H54 (cell line): ENCODE results near the gene CROCC2.

Experiments
- DNase-seq: peaks from one replicate; pipeline ENCODE4 v3.0.0; 2011; ENCODE audit warnings: low spot score, mixed read lengths; ENCODE audit not compliant: insufficient read length
- FAIRE-seq: peaks from 3 replicates; lab custom pipeline; 2011; peaks lifted over from hg19 to GRCh38; lab: Jason Lieb, UNC
- POLR2A ChIP-seq: IDR thresholded peaks from 2 replicates; pipeline ENCODE4 v1.6.1; 2011; ENCODE audit warnings: low read depth, mild to moderate bottlenecking, low read length

Gene CROCC2

DNA sequence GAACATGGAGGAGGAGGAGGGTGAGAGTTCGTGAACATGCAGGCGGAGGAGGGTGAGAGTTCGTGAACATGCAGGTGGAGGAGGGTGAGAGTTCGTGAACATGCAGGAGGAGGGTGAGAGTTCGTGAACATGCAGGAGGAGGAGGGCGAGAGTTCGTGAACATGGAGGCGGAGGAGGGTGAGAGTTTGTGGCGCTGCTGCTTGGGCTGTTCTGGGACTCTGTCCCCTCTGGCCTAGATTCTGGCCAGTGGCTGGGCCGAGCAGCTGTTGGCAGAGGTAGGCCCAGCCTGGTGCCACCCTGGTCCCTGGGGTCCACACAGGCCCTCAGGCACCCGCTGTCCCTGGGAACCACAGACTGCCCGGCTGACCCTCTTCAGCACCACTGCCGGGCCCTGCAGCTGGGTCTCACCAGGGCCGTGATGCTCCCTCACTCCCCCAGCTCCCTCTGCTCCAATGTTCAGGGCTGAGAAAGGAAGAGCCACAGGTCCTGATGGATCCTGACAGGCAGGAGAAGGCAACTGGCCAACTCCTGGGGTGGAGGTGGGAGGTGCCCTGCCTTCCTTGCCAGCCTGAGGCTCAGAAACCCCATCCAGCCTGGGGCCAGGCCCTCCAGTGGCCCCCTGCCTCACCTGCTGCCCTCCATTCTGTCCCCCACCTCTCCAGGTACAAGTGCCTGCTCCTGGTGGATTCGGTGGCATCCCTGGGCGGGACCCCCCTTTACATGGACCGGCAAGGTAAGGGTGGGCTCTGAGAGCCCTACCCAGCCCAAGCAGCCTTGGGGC, 33.6 kb upstream of the CROCC2 start:
- FAIRE-seq (no peak), DNase-seq (no peak)
- no peak for TF ChIP-seq POLR2A

DNA sequence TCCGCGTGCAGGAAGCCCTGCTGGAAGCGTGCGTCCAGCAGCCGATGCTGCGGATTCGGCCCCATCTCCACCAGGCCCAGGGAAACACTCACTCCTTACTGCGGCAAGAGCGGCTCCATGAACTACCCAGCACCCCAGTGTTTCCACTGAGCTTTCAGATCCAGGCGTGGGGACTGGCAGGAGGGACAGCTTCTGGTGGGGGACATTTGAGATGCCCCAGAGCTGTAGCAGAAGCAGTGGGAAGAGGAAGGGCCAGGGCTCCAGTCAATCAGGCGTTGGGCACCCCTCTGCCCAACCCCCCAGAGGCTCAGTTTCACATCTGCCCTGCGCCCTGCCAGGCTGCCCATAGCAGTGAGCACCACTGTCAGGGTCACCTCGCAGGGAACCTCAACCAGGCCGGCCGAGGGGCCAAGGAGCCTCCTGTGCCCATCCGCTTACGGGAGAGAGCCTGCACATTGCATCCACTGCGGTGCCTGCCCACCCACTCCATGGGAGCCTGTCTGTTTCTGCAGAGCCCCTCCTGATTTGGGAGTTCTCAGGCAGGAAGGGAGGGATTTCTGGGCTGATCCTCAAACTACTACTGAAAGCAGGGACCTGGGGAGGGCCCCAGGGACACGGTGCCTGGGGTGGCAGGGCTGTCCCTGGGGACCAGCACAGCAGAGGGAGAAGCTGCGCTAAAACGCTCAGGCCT, 32.9 kb upstream of the CROCC2 start:
- no peak for DNase-seq
- TF ChIP-seq POLR2A: no peak
- no peak for FAIRE-seq

DNA sequence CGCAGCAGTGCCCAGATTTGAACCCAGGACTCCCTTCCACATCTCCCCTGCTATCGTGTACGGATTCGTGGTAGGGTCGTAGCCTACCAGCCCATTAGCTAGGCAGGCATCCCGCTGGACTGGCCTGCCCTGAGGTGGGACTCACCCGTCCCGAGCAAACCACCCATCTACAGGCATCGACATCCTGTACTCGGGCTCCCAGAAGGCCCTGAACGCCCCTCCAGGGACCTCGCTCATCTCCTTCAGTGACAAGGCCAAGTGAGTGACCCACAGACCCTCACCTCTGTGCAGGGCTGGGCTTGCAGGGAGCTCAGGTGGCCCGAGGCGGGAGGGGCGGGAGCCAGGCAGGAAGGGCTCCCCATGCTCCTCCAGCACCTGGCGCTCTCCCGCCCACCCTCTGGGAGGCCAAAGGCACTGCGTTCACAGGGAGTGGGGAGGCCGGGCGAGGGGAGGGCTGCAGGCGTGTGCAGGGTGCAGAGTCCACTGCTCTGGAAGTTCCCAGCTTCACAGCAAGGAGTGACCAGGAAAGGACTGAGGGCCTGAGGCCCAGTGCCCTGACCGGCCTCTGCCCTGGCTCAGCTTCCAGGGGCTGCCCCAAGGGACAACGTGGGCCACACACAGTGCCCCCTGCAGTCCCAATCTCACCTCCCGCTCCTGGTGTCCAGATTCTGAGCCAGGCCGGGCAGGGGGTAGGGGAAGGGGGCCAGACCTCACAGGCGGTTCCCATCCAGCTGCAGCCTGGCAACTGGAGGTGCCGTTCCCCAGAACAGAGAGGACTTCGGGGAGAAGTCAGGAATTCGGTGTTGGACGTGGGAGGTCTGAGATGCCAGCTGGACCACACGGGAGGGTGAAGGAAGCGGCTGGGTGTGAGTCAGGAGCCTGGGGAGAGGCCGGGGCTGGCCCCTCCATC, 32.1 kb upstream of the CROCC2 start:
- FAIRE-seq (no peak), DNase-seq (no peak)
- TF ChIP-seq POLR2A: no peak

DNA sequence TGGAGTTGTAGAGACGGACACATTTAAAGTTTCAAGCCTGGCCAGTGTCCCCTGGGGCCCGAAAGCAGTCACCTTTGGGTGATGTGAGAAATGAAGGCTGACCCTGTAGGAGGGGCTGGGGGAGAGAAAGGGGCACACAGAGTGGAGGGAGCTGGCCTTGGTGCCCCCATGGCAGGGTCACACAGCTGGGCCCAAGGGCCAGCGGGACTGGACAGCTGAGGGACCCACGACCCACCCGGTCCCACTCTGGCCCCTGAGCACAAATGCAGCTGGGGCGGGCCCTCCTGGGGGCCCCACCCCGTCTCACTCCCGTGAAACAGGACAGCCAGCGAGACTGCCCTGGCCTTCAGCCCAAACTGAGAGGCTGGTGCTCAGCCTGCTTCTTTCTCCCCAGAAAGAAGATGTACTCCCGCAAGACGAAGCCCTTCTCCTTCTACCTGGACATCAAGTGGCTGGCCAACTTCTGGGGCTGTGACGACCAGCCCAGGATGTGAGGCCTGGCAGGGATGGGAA, 31.4 kb upstream of the CROCC2 start:
- no peak for TF ChIP-seq POLR2A
- FAIRE-seq (no peak), DNase-seq (no peak)

DNA sequence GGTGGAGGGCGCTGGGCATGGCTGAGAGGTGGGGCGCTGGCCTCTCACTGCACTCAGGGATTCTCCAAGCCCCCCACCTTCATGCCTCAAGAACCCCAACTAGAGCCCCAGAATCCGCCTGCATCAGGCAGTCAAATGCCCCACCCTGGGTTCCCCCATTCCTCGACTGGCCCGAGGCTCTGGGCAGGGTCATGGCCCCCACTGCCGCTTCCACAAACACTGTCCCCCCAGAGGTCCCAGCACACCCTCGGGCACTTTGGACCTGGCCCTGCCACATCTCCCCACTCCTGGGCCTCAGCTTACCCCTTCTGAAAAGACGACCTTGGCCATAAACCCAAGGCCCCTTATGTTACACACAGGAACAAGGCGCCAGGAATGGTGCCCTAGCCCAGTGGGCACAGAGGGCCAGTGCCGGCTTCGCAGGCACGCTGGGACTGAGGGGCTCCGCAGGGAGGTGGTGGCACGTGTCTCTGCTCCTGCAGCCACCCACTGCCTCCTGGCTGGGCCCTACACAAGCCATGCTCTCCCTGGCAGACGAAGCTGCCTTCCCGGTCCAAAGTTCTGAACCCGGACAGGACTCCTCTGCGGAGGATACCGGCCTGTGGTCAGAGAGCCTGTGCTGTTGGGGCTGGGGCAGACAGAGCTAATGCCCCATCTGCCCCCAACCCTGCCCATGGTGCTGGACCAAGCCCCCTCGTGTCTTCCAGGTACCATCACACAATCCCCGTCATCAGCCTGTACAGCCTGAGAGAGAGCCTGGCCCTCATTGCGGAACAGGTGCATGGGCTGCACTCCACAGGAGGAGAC, 30.7 kb upstream of the CROCC2 start:
- no peak for FAIRE-seq
- DNase-seq: no peak
- no peak for TF ChIP-seq POLR2A

DNA sequence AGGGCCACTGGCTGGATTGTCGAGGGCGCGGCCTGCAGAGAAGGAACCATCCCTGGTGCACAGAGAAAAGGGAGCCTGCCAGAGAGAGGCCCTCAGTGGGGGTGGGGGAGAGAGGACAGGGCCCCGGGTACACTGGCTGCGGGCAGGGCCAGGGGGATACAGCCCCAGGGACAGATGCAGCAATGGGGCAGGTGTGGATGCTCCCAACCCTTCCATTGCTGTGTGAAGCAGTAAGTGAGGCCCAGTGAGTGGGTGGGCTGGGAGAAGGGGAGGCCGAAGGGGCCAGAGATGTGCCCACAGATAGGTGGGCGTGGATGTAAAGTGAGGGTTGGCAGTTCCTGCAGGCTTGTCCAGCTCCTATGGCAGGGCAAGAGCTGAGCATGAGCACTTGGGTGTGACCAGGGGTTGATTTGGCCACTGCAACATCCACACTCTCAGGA, 30.1 kb upstream of the CROCC2 start:
- FAIRE-seq (no peak), DNase-seq (no peak)
- TF ChIP-seq POLR2A: no peak

DNA sequence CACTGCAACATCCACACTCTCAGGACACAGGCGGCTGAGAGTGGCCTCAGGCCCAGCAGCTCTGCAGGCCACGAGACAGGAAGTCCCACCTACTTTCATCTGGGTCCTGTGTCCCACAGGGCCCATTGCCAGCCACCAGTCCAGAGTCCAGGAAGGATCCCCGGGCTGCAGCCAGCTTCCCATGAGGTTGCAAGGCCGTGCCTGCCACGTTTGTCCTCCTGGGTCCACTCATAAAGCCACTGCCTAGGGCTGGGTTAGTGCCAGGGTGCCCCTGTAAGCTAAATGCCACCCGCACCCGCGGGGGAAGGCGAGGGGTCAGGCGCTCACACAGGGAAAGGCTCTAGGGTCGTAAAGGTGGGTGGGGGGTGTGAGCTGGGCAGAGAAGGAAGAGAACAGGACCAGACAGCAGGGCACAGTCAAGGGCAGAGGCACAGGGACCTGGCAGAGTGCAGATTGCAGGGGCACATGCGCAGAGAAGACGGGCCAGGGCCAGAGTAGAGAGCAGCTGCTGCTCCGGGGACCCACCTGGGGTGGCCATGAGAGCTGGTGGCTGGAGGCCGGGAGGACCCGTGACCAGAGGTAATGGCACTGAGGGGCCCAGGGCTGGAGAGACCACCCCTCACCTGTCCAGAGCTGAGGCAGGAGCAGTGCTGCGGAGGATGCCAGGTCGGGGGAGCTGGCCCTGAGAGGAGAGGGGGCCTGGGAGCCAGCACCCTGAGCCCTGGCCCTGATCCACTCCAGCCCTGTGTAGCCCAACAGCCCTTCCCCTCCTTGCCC, 29.5 kb upstream of the CROCC2 start:
- DNase-seq (no peak), FAIRE-seq (no peak)
- TF ChIP-seq POLR2A: no peak

DNA sequence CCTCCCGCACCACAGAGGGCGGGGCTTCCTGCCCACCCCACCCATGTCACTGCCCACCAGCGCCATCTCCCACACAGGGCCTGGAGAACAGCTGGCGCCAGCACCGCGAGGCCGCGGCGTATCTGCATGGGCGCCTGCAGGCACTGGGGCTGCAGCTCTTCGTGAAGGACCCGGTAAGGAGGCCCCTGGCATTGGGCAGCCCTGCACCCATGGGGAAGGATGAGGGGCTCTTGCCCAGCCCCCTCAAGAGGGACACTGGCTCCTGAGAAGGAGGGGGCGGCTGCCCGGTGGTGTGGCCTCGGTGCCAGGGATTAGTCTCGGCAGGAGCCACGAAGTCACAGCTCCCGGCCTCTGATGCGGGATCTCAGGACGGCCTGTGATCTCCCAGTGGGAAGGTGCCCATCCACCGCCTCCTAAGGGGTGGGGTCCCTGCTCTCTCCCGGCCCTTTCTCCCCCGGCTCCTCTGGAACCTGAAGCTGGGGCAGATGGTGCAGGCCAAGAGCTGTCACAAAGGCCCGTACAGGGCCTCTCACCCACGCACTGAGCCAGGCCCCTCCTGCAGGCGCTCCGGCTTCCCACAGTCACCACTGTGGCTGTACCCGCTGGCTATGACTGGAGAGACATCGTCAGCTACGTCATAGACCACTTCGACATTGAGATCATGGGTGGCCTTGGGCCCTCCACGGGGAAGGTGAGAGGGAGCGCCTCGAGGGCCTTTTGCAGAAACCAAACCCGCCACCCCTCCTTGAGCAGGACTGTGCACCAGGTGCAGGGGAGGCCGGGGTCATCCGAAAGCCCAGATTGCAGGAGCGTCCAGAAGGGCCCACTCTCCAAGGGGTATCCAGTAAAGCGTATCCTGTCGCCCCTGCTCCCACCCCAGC, 28.4 kb upstream of the CROCC2 start:
- no peak for FAIRE-seq
- no peak for TF ChIP-seq POLR2A
- DNase-seq: no peak

DNA sequence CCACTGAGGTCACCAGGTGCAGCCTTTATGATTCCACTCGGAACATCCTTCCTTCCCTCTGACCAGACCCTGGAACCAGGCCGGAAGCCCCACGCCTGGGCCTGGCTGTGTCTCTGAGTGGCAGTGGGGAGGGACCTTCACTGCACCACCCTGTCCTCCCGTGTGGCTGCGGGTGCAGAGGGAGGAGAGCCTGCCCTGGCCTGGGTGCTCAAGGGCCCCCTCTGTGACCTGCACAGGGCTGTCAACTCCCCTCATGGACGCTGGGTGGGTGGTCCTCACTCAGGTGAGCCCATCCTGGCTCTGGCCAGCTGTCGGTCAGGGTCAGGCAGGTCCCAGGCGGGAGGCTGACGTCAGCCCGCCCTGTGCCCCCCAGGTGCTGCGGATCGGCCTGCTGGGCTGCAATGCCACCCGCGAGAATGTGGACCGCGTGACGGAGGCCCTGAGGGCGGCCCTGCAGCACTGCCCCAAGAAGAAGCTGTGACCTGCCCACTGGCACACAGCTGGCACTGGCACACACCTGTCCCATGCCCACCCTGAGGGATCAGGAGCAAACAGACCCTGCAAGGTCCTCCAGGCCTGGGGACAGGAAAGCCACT, 27.7 kb upstream of the CROCC2 start:
- no peak for TF ChIP-seq POLR2A
- DNase-seq (no peak), FAIRE-seq (no peak)

DNA sequence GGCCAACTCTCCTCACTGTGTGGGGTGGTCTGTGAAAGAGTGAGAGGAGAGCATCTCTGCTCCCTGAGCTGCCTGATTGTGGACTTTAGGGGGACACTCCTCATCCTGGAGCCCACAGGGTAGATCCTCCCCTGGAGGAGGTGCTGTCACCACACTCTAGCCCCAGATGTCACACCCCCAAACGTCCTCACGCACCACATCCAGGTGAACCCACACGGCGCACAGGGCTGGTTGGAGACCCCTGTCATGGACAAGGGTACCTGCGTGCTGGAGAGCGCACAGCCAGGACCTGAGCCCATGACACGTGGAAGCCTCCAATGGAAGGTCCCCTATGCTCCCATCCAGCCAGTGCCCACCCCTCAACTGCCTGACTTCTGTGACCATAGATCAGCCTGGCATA, 27.0 kb upstream of the CROCC2 start:
- DNase-seq (no peak), FAIRE-seq (no peak)
- TF ChIP-seq POLR2A: no peak

DNA sequence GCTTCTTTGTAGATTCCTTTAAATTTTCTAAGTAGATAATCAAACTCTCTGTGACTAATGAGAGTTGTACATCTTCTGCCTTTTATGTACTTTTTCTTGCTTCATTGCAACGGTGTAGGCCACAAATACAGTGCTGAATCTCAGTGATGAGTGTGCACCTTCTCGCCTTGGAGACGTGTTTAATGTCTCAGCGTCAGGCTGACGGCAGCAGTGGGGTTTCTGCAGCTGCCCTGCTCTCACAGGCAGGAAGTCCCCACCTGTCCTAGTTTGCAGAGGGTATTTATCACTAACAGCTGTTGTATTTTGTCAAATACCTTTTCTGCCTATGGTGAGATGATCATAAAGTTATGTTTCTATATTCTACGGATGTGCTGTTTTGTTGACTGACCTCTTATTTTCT, 24.2 kb upstream of the CROCC2 start:
- FAIRE-seq (no peak), DNase-seq (no peak)
- TF ChIP-seq POLR2A: no peak
